ENCODE data around the gene EMP3.

The EMP3 gene

DNA sequence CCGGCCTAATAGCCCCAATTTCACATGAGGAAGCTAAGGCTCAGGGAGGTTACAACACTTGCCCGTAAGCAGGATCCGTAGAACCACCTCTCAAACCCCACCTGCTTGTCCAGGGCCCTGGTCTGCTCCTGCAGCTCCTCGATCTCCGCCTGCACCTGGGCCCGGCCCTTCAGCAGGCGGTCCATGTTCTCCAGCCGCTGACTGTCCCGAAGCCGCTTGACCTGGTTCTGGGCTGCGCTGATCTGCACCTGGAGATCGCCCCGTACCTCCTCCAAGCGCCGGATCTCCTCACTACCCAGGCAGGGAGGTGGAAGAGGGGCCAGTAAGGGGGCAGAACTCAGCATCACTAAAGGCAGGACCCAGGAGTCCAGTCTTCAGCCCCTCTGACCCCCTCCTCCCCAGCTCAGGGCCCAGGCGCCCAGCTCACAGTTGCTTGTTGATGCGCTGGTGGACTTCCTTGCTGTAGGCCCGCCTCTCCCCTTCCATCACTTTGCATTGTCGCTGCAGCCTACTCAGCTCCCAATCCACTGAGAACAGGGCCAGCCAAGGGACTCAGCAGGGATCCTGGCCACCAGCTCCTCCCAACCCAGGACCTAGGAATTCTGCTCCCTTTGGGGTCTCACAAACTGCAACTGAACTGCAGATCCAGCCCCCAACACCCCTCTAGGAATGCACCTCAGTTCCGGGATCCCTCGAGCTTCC is 6.9 kb upstream of the EMP3 start:
- DNase-seq: no peak

DNA sequence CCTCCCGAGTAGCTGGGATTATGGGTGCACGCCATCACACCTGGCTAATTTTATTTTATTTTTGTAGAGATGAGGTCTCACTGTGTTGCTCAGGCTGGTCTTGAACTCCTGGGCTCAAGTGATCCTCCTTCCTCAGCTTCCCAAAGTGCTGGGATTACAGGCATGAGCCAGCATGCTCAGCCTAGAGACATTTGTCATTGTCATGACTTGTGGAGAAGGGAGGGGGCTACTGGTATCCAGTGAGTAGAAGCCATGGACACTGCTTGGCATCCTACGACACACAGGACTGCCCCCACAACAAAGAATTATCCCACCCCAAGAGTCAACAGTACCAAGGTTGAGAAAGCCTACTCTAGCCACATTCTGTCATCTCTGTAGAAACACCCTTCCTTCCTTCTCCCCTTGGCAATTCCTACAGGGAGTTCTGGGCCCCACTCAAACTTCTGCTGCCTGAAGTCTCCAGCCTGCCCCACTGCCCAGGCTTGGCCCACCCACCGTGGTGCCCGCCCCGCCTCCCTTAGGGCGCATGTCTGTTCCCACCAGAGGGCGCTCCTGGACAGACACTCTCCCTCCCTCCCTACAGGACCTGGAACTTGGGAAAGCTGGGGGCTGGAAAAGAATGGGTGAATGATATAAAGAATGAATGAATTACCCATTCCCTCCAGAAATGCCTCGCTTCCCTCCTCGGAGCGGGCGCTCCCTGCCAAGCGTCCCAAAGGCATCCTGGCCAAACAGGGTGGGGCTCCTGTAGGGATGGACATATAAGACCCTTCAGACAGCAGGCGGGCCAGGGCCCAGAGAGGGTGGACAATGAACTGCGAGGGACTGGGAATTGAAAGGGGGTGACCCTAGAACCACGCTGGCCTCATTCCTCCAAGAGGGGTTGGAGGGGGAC is 5.5 kb upstream of the EMP3 start:
- peak; percentile 93 for DNase-seq

DNA sequence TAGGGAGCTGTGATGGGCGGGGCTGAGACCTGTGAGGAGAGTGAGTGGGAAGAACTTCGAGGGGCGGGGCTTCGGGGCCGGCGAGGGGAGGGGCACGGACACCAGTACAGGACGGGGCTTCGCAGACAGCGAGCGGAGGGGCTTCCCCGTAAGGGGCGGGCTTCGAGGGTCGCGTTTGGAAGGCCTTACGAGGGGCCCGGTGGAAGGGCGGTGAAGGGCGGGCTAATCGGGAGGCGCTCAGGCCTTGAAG is 4.1 kb upstream of the EMP3 start:
- DNase-seq: peak; percentile 99

DNA sequence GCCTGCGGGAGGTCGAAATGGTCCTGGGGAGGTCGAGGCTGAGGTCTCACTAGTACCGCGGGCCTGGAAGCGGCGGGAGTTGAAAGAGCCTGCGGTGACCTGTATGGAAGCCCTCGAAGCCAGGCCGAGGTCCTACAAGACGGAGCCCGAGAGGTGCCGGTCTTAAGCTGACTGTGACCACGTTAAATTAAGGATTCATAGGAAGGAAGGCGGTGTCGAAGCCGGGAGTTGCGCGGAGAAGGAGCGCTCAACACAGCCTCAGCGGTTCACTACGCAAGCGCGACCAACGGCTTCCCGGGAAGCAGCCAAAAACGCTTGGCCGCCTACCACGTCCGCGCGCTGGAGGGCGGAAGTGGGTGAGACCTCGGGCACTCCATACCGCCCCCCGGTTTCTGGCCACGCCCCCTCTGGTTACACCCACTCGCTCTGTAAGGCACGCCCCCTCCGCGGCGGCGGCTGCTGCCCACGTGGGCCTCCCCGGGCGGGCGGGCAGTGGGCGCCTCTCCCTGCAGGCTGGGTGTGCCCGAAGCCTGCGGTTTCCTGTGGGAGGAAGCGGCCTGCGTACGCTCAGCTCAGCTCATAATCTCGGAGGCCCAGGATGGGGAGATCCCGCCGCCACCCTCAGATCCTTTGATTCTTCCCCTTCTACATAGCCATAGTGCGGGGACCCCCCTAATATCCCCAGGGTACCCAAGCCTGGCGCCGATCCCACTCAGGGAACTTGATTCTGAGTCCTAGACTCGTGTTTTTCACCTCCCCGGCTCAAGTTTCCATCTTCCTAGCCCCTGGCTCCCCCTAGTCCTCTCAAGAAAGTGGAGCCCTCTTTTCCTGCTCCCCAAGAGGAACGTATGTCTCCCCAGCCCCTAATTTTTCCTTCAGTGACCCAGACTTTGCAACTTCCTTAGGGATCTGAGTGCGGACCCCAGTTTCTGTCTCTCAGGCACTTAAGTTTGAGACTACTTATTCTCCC is 3.4 kb upstream of the EMP3 start:
- DNase-seq: peak; percentile 99

DNA sequence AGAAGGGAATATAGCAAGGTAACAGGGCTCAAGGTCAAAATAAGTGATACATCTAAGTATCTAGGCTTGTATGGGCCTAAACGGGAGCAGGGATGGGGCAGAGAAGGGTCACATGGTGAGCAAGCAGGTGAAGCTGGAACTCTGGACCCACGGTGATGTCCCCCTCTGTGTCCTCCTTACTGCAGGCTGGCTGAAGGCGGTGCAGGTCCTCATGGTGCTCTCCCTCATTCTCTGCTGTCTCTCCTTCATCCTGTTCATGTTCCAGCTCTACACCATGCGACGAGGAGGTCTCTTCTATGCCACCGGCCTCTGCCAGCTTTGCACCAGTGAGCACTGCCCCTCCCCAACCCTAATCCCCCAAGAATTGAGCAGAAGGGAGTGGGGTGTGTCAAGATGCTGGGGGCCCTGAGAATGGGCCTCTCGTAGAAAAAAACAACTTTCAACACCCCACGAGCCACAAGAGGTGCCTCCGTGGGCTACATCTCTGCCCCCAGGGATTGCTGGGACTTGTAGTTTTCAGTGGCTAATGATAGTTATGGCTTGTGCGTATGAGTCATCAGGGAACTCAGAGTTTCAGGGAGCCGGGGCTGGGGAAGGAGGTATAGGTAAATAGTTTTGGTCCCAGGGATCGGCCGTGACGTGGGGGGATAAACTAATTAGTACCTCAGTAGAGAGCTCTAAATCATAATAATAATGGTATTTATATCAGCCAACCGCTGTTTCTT is 4.0 kb downstream of the EMP3 start:
- DNase-seq: peak; percentile 76

DNA sequence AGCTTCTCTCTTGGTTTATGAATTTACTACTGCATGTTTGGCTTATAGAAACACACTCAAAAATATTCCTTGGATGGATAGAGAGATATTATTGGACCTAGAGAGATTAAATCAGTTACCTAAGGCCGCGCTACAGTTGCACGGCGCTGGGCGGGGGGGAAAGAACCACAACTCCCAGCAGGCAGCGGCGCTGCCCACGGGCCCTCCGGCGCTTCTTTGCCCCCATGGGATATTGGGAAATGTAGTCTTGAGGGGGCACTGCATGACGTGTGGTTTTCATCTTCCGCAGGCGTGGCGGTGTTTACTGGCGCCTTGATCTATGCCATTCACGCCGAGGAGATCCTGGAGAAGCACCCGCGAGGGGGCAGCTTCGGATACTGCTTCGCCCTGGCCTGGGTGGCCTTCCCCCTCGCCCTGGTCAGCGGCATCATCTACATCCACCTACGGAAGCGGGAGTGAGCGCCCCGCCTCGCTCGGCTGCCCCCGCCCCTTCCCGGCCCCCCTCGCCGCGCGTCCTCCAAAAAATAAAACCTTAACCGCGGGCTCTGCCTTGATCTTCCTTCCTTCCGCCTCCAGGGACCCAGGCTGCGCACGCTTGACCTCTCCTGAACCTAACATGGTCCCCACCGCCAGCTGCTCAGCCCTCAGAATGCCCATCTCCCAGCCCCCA is 4.8 kb downstream of the EMP3 start:
- DNase-seq: peak; percentile 95

DNA sequence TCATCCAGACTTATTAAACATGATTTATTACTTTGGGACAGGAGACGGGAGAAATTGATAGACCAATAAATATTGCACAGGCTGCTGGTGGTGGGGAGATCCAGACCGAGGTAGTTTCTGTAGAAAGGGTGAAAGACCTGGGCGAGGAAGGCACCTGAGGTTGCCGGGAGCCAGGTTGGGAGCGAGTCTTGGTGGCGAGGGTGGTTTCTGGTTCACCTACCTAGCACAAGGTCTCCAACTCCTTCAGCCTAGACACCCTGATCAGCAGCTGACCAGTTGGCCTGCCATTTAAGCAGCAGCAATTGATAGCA is 7.0 kb downstream of the EMP3 start:
- DNase-seq: no peak

DNA sequence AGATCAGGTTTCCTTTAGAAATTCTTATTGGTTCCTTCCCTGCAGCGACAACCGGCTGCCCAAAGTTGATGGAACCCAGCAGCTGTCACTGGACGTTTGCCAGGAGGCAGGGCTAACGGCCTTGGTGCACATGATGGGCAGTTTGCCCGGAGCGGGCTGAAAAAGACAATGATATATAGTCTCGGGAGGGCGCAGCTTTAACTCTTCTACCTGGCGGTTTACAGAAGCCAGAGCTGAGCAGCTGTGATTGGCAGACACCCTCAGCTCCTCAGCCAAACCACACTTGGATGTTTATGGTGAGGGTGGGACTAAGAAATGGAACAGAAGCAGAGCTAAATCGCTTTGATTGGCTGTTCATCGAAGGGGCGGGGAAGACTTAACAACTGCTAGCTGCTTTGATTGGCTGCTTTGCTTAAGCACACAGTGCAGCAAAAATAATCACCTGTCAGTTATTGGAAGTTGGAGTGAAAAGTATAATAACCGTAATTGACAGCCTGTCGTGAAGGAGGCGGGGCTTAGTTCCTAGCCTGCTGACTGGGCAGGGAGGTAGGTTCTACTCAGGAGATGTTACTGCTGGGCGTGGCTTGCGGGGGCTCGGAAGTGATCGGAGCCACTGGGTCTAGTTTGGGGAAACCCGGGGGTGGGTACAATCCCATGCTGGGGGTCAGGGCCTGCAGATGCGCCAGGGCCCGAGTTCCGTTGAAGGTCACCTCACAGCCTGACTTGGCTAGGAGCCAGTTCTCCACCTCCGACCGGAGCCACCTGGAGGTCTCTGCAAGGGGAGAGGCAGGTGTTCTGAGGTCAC is 7.5 kb downstream of the EMP3 start:
- peak; percentile 96 for DNase-seq

DNA sequence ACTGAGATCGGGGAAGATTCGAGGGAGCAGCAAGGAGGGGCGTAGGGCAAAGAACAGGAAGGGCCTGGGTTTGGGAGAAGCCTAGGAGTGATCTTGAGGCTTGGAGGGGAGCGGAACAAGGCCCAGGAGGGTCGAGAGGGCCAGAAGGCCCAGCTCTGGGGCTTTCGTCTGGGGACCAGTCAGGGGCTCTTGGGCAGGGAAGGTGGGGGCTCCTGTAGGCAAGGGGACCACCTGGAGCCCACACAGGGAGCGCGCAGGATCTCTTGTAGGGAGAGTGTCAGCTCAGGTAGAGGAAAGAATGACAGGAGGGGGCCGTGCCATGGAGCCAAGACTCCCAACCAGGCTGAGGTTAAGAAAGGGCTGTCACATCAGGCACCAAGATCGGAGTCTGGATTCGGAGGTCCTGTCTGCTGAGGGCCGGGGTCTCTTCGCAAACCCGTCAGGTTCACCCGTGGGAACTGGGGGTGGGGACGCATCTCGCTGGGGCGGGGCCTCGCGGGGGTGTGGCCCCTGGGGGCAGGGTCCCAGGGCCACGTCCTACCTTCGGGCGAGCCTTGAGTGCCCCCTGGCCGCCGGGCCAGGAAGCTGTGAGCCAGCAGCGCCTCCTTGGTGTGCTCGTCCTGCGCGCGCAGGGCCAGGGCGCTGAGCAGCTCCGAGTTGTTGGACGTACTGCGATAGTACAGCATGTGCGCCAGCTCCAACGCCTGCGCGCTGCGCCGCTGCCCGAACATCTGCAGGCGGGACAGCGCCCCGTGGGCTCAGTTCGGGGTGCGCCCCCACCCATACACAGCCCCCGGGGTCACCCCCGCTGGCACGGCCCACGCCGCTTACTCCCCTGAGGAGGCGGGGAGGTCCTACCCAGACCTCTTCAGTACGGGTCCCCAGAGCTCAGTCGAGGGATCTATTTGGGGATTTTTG is 8.4 kb downstream of the EMP3 start:
- peak; percentile 96 for DNase-seq

DNA sequence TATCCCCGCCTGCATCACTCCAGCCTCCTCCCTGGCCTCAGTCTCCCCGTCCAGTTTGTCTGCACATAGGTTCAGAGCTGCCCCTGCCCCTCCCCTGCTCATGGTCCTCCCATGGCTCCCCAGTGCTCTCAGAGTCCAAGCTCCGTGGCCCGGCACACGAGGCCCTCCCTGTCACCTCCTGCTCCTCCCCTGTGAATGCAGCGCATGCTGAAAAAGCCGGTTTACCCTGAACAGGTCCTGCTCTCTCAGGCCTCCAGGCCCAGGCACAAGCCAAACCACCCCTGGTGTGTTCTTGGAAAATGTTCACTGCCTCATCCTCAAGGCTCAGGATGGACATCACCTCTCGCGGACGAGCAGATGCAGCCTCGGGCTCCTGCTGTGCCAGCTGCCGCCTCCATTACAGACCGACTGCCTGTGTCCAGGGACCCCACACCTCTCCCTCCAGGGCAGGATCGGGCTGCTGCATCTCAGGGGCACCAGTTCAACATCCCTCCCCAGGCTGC is 13.0 kb downstream of the EMP3 start:
- DNase-seq: no peak

DNA sequence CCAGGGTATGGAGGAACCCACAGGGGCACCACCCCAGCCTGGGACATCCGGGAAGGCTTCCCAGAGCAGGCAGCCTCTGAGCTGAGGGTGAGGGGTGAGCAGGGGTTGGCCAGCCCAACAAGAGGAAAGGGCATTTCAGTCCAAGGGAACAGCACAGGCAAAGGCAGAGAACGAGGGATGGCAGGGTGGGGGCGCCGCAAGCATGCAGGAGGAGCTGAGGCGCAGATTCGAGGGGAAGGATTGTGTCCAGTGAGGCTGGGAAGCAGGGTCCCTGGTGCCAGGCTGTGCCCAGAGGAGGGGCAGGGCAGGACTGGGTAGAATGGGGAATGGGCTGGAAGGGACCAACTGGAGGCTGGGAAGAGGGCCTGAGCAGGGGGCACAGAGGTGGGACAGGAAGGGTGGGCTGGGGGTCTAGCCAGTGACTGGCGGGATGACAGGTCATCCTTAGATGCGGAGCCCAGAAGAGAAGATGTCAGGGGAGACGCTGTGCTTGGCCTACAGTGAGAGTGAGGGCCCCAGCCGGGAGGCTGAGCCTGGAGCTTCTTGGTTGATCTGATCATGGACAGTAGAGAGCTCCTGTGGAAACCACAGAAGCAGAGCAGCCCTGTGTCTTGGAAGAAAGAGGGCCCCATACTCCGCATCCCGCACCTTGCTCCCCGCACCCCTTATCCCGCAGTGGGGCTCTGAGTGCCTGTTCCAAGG is 13.6 kb downstream of the EMP3 start:
- no peak for DNase-seq

DNA sequence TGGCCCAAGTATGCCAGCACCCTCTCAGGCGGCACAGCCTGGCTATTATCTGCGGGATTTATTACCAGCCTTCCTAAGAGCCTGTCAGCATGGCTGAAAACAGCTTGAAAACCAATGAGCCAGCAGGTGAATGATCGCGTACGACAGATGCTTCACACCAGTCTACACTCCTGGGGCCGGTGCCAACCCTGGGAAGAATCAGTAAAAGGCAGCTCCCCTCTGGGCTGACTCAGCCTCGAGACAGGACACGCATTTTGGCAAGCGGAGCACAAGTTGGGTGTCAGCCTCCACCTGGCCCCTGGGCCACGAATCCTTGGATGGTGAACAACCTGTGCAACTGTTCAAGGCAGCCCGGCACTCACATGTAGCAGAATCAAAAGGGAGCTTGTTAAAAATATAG is 15.6 kb downstream of the EMP3 start:
- DNase-seq: no peak

DNA sequence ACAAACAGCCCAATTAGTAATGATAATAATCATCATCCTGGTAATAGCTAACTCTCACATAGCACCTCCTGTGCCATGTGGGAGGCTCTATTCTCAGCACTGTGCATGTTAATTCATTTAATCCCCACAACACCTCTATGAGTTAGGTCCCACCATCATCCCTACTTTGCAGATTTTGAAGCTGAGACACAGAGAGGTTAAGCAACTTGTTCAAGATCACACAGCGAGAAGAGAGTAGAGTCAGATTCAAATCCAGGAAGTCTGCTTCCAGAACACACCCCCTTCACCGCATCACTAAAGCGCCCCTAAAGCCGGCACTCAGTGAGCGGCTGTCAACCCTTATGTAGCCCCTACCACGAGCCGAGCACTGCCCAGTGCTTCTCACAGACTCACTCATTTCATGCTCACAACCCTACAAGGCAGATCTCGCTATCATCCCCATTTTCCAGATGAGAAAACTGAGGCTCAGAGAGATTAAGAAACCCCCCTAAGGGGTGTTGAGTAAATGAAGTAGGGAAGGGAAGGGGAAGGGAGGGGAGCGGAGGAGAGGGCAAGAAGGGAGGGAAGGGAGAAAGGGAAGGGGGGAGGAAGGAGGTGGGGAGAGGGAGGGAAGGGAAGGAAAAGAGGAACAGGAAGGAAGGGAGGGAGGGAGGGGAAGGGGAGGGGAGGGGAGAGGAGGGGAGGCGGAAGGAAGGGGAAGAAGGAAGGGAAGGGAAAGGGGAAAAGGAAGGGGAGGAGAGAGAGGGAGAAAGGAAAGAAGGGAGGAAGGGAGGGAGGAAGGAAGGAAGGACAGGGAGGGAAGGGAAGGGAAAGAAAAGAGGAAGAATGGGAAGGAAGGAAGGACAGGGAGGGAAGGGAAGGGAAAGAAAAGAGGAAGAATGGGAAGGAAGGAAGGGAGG is 16.4 kb downstream of the EMP3 start:
- no peak for DNase-seq

DNA sequence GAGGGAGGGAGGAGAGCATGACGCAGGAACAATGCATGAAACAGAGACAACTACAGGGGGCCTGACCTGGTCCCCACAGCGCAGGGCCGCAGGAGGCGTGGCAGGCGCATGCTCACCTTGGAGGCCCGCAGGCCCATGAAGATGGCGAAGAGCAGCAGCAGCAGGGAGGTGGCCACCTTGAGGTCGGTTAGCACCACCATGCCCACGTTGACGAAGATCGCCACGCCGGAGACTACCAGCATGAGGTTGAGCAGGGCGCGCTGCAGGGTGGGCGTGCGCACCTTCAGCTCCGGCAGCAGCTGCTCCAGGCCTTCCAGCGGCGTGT is 17.0 kb downstream of the EMP3 start:
- no peak for DNase-seq

DNA sequence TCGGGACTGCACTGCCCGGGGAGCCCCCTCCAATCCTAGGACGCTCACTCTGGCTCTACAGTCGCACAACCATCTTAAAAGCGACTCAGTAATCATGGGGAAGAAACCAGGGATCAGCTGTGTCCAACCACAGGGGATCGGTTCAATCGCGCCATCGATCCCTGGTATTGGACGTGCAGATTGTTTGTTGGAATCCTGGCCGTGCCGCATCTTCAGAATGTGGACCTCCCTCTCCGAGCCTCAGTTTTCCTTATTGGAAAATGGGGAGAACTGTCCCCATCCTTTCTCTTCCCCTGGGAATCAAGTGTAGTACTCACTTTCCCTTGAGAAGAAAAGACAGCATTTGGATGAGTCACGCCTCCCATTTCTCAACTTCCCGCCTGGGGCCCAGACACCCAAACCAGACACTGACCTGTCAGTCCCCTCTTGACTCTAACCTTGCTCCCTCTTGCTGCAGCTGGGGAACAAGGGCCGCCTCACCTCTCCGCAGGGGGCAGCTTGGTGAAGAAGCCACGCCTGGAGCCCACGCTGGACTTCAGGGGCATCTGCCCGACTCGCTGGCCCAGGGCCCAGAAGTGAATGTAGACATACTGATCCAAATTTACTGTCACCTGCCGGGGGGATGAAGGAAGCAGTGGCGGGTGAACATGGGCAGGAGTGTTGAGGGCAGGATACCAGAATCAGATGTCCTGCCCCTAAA is 17.6 kb downstream of the EMP3 start:
- DNase-seq: no peak

DNA sequence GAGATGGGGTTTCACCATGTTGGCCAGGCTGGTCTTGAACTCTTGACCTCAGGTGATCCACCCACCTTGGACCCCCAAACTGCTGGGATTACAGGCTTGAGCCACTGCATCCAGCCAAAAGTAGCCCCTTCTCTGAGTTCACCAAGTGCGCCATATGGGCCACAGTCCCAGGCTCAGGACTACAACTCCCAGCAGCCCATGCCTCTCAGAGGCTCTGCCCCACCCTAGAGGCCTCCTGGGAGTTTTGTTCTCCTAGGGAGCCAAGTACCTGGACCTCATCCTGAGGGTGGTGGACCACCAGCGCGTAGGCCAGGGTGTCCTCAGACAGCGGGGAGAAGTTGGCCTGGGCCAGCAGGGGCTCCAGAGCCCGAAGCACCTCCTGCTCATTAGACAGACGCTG is 19.5 kb downstream of the EMP3 start:
- DNase-seq: no peak

DNA sequence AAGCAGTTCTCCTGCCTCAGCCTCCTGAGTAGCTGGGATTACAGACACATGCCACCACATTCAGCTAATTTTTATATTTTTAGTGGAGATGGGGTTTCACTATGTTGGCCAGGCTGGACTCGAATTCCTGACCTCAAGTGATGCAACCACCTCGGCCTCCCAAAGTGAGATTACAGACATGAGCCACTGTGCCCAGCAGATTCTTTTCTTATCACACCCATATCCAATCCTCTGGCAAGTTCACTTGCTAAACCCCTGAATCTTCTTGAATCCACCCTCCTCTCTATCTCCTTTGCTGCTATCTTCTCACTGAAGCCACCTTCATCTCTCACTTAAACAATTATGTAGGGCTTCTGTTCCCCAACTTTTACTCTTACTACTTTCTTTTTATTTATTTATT is 20.8 kb downstream of the EMP3 start:
- no peak for DNase-seq

DNA sequence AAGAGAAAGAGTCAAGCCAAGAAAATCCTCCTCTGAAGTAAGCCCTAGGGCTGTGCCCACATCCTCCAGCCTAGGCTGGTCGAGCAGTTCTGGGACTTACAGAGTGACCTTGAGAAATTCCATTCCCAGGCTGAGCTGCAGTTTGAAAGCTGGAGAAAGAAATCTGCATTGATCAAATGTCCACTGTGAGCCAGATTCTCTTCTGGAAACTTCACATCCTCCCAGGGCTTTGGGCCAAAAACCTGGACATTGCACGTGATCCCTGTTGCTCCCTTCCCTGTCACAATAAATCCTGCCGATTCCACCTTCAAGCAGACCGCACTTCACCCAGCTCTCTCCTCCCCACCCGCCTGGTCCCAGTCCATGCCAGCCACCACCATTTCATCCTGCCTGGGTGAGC is 22.7 kb downstream of the EMP3 start:
- no peak for DNase-seq

Measured in islet precursor cell (in vitro differentiated cells).